Measurements from ENCODE around the gene ANKRD18A.

Gene ANKRD18A

GRCh38 chr9:38642951-38643814 is 22.8 kb upstream of the ANKRD18A start:
- ChIA-PET POLR2A (no interaction called here), CTCF (interaction anchor here (0.8 to 6.2 kb wide), 11 partner anchors 12 to 78 kb away, joined by 3 to 47 read pairs (median 9); no protein-coding TSS in a partner anchor)
- no peak for TF ChIP-seq CTCF (IDR thresholded peaks at IDR 0.05; ENCODE audit: control extremely low read depth, extremely low read depth, low read depth, missing control alignments)
- DNase-seq (ENCODE audit: extremely low spot score), result no peak

- ChIA-PET POLR2A (no interaction called here), CTCF (interaction anchor here (0.6 to 6.2 kb wide), 13 partner anchors 8 to 385 kb away, joined by 3 to 47 read pairs (median 8); no protein-coding TSS in a partner anchor)
- peak; percentile 42 for DNase-seq (ENCODE audit: extremely low spot score)
- TF ChIP-seq CTCF (IDR thresholded peaks at IDR 0.05; ENCODE audit: control extremely low read depth, extremely low read depth, low read depth, missing control alignments), result peak; percentile 59
Measured at GRCh38 chr9:38641985-38642864, 21.8 kb upstream of the ANKRD18A start.

- ChIA-PET POLR2A (no interaction called here), CTCF (interaction anchor here (1.2 to 6.2 kb wide), 6 partner anchors 19 to 75 kb away, joined by 3 to 47 read pairs (median 13); no protein-coding TSS in a partner anchor)
- TF ChIP-seq CTCF (IDR thresholded peaks at IDR 0.05; ENCODE audit: control extremely low read depth, extremely low read depth, low read depth, missing control alignments), result no peak
Measured at GRCh38 chr9:38641142-38641541, 20.7 kb upstream of the ANKRD18A start.

GRCh38 chr9:38639577-38639940 is 19.2 kb upstream of the ANKRD18A start:
- DNase-seq (ENCODE audit: extremely low spot score), result no peak
- TF ChIP-seq CTCF (IDR thresholded peaks at IDR 0.05; ENCODE audit: control extremely low read depth, extremely low read depth, low read depth, missing control alignments), result no peak
- CTCF ChIA-PET, result no interaction called here
- POLR2A ChIA-PET, result no interaction called here

More at GRCh38 chr9:38641142-38641541, 20.7 kb upstream of the ANKRD18A start:
- no peak for DNase-seq (ENCODE audit: extremely low spot score)

GRCh38 chr9:38638881-38639576 is 18.6 kb upstream of the ANKRD18A start:
- POLR2A ChIA-PET, result no interaction called here
- DNase-seq (ENCODE audit: extremely low spot score), result no peak
- CTCF ChIA-PET, result no interaction called here
- no peak for TF ChIP-seq CTCF (IDR thresholded peaks at IDR 0.05; ENCODE audit: control extremely low read depth, extremely low read depth, low read depth, missing control alignments)

GRCh38 chr9:38634315-38634714 is 13.9 kb upstream of the ANKRD18A start:
- no peak for DNase-seq (ENCODE audit: extremely low spot score)
- CTCF ChIA-PET, result no interaction called here

More at GRCh38 chr9:38634315-38634714, 13.9 kb upstream of the ANKRD18A start:
- POLR2A ChIA-PET, result no interaction called here
- no peak for TF ChIP-seq CTCF (IDR thresholded peaks at IDR 0.05; ENCODE audit: control extremely low read depth, extremely low read depth, low read depth, missing control alignments)

Measured in GM10248 (cell line).